Neuron (in vitro differentiated cells): ENCODE data around the gene AGFG1.
"Not testable (repeated sequence)": the region's sequence is repeated elsewhere in the genome, so short reads cannot be mapped to it uniquely, and the experiment has no call there.

Source experiments
- H2AFZ ChIP-seq: one replicate; pipeline ENCODE4 v1.6.1; 2013; ENCODE audit warnings: low read depth, mild to moderate bottlenecking, inconsistent platforms, low read length, moderate library complexity
- H3K27me3 ChIP-seq: one replicate; pipeline ENCODE4 v1.6.1; 2013; ENCODE audit warnings: low read length; ENCODE audit not compliant: insufficient read depth
- H3K36me3 ChIP-seq: one replicate; pipeline ENCODE4 v1.6.1; 2013; ENCODE audit warnings: low read length; ENCODE audit not compliant: insufficient read depth
- H3K4me1 ChIP-seq: one replicate; pipeline ENCODE4 v1.6.1; 2013; ENCODE audit warnings: low read length; ENCODE audit not compliant: insufficient read depth
- H3K4me3 ChIP-seq: 2 replicates; pipeline ENCODE4 v1.5.1; 2013; ENCODE audit warnings: mild to moderate bottlenecking, low read length, moderate library complexity
- H3K9me3 ChIP-seq: one replicate; pipeline ENCODE4 v1.6.1; 2013; ENCODE audit warnings: low read length

The AGFG1 gene

DNA sequence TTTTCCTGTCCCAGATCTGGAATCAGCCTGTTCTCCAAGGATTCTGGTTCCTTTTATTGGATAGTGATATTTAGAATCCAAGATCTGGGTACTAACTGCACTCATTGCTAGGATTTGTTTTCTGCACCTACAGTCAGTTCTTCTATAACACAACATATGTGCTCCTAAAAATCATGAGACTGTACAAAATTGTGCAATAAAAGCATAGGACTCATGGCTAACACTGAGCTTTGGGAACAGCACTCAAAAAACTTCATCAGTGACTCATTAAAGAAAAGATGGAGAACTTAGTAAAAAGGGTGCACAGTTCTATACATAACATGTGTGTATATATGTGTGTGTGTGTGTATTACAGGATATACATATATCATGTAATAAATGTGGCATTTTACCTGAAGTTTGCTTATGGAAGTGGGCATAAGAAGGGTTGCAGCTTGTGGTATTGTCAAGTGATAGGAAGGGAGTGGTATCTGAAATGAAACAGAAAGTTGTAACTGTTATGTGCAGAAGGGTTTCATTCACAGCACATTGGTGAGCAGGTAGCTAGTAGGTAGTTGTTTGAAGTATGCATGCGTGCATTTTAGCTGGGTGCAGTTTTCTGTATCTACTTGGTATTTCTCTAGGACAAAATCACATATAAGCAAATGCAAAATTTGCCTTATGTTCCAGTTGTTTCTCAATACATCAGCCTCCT, 120.9 kb downstream of the AGFG1 start:
- Histone ChIP-seq H3K36me3 (no peaks in the 10 kb centered on the region), H3K4me3 (no peak overlapping the region), H2AFZ (no peak overlapping the region), H3K4me1 (no peaks in the 10 kb centered on the region), H3K27me3 (no peaks in the 10 kb centered on the region), H3K9me3 (no peaks in the 10 kb centered on the region)

GRCh38 chr2:227595797-227596196, 123.8 kb downstream of the AGFG1 start:
- Histone ChIP-seq H3K4me1 (no peaks in the 10 kb centered on the region), H3K9me3 (no peaks in the 10 kb centered on the region), H3K27me3 (no peaks in the 10 kb centered on the region), H2AFZ (no peak overlapping the region), H3K4me3 (no peak overlapping the region), H3K36me3 (no peaks in the 10 kb centered on the region)

GRCh38 chr2:227597036-227597435, 125.1 kb downstream of the AGFG1 start:
- Histone ChIP-seq H3K27me3 (no peaks in the 10 kb centered on the region), H3K36me3 (no peaks in the 10 kb centered on the region), H3K9me3 (no peaks in the 10 kb centered on the region), H3K4me1 (no peaks in the 10 kb centered on the region), H3K4me3 (no peak overlapping the region), H2AFZ (no peak overlapping the region)

GRCh38 chr2:227597998-227598397, 126.0 kb downstream of the AGFG1 start:
- no peak overlapping the region for H2AFZ ChIP-seq
- no peaks in the 10 kb centered on the region for H3K4me1 ChIP-seq
- no peak overlapping the region for H3K4me3 ChIP-seq
- no peaks in the 10 kb centered on the region for H3K27me3 ChIP-seq
- H3K9me3 ChIP-seq: no peaks in the 10 kb centered on the region
- H3K36me3 ChIP-seq: no peaks in the 10 kb centered on the region

- not testable (repeated sequence) for H2AFZ ChIP-seq, H3K27me3 ChIP-seq, H3K4me1 ChIP-seq, H3K36me3 ChIP-seq, H3K9me3 ChIP-seq, H3K4me3 ChIP-seq
Observed at GRCh38 chr2:227598835-227599503, 127.0 kb downstream of the AGFG1 start, which contains the start of gene SCYGR2. Gene SCYGR2 (plus strand): TSS chr2:227598893. CDS start chr2:227598893, 0 bp downstream.

DNA sequence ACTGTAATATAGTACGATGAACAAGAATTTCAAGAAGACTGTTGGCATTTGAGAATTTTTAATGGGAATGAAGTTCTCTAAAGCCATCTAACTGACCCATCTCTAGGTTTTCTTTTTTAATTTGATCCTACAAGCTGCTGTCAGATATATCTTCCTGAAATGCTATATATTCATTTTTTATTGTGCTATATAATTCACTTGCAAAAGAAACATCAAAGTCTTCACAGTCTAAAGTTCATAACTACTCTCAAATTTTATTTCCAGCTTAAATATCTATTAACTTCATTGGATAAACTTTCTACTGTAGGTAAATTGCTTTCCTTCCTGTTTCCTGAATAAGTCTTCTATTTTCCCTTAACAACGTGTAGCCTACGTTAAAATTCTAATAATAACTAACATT, 130.4 kb downstream of the AGFG1 start:
- Histone ChIP-seq H3K4me3 (no peak overlapping the region), H2AFZ (no peak overlapping the region), H3K9me3 (no peaks in the 10 kb centered on the region), H3K36me3 (no peaks in the 10 kb centered on the region), H3K4me1 (no peaks in the 10 kb centered on the region), H3K27me3 (no peaks in the 10 kb centered on the region)

DNA sequence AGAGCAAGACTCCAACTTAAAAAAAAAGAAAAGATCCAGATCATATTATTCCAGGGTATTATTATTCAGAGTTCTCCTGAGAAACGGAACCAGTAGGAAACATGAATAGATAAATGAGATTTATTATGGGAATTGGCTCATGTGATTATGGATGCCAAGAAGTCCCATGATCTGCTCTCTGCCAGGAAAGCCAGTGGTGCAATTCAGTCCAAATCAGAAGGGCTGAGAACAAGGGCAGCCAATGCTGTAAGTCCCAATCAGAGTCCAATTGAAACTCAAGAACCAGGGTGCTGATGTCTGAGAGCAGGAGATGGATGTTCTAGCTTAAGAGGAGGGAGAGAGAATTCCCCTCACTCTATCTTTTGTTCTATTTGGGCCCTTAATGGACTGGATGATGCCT, 134.5 kb downstream of the AGFG1 start:
- Histone ChIP-seq H3K27me3 (no peaks in the 10 kb centered on the region), H3K4me3 (no peak overlapping the region), H3K4me1 (no peaks in the 10 kb centered on the region), H2AFZ (no peak overlapping the region), H3K9me3 (no peaks in the 10 kb centered on the region), H3K36me3 (no peaks in the 10 kb centered on the region)

GRCh38 chr2:227607941-227608340, 136.0 kb downstream of the AGFG1 start:
- no peaks in the 10 kb centered on the region for H3K4me1 ChIP-seq
- no peak overlapping the region for H3K4me3 ChIP-seq
- H2AFZ ChIP-seq: no peak overlapping the region
- H3K27me3 ChIP-seq: no peaks in the 10 kb centered on the region
- H3K9me3 ChIP-seq: no peaks in the 10 kb centered on the region
- no peaks in the 10 kb centered on the region for H3K36me3 ChIP-seq

- Histone ChIP-seq H3K4me1 (no peaks in the 10 kb centered on the region), H3K27me3 (no peaks in the 10 kb centered on the region), H3K4me3 (no peak overlapping the region), H2AFZ (no peak overlapping the region), H3K9me3 (no peaks in the 10 kb centered on the region), H3K36me3 (no peaks in the 10 kb centered on the region)
Observed at GRCh38 chr2:227608561-227609338, 136.8 kb downstream of the AGFG1 start.

- H3K4me1 ChIP-seq: no peaks in the 10 kb centered on the region
- no peak overlapping the region for H3K4me3 ChIP-seq
- no peak overlapping the region for H2AFZ ChIP-seq
- H3K9me3 ChIP-seq: no peaks in the 10 kb centered on the region
- no peaks in the 10 kb centered on the region for H3K36me3 ChIP-seq
- H3K27me3 ChIP-seq: no peaks in the 10 kb centered on the region
Observed at GRCh38 chr2:227610123-227610522, 138.2 kb downstream of the AGFG1 start.
